Measurements from ENCODE around the gene BMP15.

DNA sequence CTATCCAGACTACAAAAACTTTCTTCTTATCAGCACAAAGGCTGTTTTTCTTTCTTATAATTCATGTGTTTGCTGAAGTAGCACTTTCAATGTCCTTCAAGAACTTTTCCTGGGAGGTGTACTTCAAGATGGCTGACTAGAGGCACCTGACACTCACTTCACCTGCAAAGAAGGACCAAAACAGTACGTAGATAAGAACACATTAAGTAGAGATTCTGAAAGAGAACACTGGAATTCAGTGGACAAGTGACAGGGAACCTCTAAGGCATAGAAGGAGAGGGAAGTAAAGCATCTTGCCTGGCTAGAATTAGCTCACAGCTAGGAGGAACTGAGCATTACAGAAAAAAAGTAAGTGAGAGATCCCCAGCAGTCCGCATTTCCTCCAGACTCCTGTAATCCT is 21.7 kb upstream of the BMP15 start:
- TF ChIP-seq, protein P1, sequence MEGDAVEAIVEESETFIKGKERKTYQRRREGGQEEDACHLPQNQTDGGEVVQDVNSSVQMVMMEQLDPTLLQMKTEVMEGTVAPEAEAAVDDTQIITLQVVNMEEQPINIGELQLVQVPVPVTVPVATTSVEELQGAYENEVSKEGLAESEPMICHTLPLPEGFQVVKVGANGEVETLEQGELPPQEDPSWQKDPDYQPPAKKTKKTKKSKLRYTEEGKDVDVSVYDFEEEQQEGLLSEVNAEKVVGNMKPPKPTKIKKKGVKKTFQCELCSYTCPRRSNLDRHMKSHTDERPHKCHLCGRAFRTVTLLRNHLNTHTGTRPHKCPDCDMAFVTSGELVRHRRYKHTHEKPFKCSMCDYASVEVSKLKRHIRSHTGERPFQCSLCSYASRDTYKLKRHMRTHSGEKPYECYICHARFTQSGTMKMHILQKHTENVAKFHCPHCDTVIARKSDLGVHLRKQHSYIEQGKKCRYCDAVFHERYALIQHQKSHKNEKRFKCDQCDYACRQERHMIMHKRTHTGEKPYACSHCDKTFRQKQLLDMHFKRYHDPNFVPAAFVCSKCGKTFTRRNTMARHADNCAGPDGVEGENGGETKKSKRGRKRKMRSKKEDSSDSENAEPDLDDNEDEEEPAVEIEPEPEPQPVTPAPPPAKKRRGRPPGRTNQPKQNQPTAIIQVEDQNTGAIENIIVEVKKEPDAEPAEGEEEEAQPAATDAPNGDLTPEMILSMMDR (IDR thresholded peaks at IDR 0.05): no peak
- TF ChIP-seq, protein P2, sequence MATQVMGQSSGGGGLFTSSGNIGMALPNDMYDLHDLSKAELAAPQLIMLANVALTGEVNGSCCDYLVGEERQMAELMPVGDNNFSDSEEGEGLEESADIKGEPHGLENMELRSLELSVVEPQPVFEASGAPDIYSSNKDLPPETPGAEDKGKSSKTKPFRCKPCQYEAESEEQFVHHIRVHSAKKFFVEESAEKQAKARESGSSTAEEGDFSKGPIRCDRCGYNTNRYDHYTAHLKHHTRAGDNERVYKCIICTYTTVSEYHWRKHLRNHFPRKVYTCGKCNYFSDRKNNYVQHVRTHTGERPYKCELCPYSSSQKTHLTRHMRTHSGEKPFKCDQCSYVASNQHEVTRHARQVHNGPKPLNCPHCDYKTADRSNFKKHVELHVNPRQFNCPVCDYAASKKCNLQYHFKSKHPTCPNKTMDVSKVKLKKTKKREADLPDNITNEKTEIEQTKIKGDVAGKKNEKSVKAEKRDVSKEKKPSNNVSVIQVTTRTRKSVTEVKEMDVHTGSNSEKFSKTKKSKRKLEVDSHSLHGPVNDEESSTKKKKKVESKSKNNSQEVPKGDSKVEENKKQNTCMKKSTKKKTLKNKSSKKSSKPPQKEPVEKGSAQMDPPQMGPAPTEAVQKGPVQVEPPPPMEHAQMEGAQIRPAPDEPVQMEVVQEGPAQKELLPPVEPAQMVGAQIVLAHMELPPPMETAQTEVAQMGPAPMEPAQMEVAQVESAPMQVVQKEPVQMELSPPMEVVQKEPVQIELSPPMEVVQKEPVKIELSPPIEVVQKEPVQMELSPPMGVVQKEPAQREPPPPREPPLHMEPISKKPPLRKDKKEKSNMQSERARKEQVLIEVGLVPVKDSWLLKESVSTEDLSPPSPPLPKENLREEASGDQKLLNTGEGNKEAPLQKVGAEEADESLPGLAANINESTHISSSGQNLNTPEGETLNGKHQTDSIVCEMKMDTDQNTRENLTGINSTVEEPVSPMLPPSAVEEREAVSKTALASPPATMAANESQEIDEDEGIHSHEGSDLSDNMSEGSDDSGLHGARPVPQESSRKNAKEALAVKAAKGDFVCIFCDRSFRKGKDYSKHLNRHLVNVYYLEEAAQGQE (IDR thresholded peaks at IDR 0.05; ENCODE audit: insufficient read depth in 1 of 2, low read depth in 2 of 2, low read length in 1 of 2): no peak
- no peak for TF ChIP-seq TCF7L2 (IDR thresholded peaks at IDR 0.05; ENCODE audit: low read depth, low read length)
- no peak for TF ChIP-seq POLR2AphosphoS5 (IDR thresholded peaks at IDR 0.05; ENCODE audit: low read depth, low read length)
- no peak for TF ChIP-seq SIN3A (IDR thresholded peaks at IDR 0.05; ENCODE audit: borderline replicate concordance, insufficient read depth, low read depth, low read length)

All from Panc1 (cell line).